Thyroid gland (tissue), 4 donors: Measurements from ENCODE around the gene LILRA1.
"Not testable (repeated sequence)": the region's sequence is repeated elsewhere in the genome, so short reads cannot be mapped to it uniquely, and the experiment has no call there.

ENCODE experiments used
- CTCF ChIP-seq, 6 experiments: fragments of 200-600 bp in 3 of 6; fragments of 450-650 bp in 3 of 6; sonication (generic) in 3 of 6; IDR thresholded peaks; one replicate each; pipeline ENCODE4 v1.5.1; 2016 to 2019; ENCODE audit warnings: antibody characterized with exemption in 6 of 6, mild to moderate bottlenecking in 2 of 6, inconsistent platforms in 1 of 6, moderate library complexity in 1 of 6
- POLR2A ChIP-seq, 2 donors: fragments of 450-650 bp; IDR thresholded peaks; one replicate each; pipeline ENCODE4 v1.6.1; 2017; ENCODE audit warnings: antibody characterized with exemption in 2 of 2, mild to moderate bottlenecking in 2 of 2, moderate library complexity in 1 of 2

DNA sequence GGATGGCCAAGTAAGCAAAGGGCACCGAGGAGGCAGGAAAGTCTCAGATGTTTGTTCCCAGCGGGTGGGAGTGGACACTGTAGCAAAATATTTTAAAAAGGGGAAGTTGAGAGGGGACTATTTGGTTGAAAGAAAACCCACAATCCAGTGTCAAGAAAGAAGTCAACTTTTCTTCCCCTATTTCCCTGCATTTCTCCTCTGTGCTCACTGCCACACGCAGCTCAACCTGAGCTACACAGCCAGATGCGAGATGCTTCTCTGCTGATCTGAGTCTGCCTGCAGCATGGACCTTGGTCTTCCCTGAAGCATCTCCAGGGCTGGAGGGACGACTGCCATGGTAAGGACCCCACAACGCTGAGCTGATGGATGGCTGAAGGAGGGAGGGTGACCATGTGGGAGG lies at the start of gene LILRA1:
- TF ChIP-seq POLR2A, CTCF (IDR thresholded peaks at IDR 0.05): not testable (repeated sequence)
